Activated CD4-positive, alpha-beta T cell treated with anti-CD3 and anti-CD28 coated beads, Interleukin-10, Interleukin-2, amounts not matched to agents 100 ng/mL and 50 ng/mL, durations not matched to agents 16 hours and 8 hours (primary cell): ENCODE results near the gene BACE1.
A peak's percentile ranks its signal among the peaks of the same experiment; 100 is the strongest.

Source experiments
- DNase-seq: peaks from one replicate; pipeline ENCODE4 v3.0.0-alpha.2; 2020

BACE1 gene

DNA sequence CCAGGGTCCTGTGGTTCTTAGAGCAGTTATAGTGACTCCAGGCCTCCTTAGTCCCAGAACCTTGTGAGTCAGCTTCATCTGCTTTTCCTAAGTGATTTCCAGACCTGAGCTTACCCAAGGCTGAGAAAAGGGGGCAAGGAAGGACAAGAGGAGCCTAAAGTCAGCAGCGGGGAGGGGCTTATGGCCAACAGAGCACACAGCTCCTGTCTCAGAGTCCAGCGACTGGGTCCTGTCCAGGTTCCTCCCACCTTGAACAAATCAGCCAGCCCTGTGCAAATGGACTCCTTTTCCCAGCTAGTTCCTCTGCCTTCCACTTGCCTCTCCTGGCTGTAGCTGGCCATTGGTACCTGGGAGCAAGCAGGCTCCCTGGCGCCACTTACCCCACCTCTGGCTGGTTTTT lies 10.9 kb downstream of the BACE1 start:
- DNase-seq, result no peak

DNA sequence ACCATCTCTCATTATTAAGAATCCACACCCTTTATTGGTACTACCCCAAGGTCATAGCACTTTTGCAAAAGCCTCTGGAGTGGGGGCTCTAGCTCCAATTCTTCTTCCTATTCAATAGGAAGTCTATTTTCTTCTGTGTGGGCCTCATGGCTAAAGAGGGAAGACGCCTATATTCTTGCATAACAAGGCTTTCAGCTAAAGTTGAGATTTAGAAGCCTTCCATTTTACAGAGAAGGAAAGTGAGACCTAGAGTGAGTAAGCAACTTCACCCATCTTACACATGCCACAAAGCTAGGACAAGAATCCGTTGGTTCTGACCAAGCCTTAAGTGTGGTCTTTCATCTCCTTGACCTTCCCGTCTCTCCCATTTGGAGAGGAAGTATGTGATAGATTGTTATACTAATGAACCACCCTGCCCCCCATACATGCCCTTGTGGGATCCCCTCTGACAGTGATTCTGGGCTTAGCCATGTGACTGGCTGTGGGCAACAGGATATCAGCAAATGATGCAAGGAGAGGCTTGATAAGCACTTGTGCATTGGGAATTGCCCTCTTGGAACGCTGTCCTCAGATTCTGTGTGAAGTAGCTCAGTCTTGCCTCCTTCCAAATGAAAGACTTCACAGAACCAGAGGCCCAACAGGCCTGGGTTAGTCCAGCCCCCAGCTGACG lies 12.3 kb downstream of the BACE1 start:
- no peak for DNase-seq

DNA sequence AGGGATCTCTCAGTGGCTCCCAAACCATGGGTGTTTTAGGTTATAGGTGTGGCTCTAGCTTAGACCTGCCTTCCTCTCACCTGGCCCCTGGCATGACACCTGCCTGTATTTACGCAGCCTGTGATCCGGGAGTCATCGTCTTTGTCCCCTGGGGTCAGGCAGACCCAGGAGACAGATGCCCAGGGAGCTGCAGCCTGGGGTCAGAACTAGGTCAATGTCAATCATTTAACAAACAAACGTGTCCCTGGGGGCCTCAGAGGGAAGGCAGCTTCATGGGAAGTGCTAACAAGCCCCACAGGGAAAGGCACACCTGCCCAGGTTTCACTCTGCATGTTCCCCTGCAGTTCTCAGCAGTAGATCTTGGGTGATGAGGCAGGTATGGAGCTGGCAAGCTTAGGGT lies 13.0 kb downstream of the BACE1 start:
- DNase-seq, result no peak

DNA sequence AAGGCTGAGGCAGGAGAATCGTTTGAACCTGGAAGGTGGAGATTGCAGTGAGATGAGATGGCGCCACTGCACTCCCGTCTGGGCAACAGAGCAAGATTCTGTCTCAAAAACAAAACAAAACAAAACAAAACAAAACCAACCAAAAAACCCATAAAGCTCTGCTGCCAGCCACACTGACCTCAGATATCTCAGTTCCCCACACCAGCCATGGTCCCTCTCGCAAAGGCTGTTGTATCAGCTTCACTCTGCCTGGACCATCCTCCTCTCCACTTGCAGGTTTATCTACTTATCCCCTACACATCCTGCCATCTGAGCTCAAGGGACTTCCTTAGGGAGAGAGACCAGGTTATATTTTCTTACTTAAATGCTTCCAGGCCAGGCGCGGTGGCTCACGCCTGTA lies 13.8 kb downstream of the BACE1 start:
- DNase-seq, result no peak

DNA sequence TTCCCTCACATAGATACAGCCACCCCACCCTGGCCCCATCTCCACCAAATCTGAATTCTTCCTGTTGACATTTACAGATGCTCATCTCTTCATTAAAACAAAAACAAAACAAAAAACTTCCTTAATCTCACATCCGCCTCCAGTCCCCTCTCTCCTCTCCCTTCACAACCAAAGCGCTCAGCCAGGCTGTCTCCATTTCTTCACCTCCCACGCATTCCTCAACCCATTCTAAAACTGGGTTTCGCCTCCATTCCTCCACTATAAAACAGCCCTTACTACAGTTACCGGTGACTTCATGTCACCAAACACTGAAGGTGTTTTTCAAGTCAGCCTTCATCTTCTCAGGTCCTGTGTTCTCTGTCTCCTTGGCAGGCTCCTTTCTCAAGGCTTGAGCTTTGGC lies 15.3 kb downstream of the BACE1 start:
- no peak for DNase-seq

DNA sequence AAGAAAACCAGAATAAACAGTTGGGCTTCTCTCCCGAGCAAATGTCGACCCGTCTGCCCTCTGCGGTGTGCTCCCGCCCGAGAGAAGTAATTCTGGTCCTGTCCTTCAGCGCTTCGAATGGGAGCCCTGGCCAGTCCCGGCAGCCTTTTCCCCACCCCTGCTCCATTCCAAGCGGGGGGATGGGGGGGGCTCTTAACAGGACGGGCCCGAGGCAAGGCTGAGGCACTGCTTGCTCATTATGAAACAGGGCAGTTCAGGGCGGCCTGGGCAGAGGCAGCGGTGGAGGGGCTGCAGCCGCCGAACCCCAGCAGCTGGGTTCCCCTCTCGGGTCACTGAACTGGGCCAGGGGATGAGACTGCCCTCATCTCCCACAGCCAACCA lies 15.8 kb downstream of the BACE1 start:
- DNase-seq, result no peak

DNA sequence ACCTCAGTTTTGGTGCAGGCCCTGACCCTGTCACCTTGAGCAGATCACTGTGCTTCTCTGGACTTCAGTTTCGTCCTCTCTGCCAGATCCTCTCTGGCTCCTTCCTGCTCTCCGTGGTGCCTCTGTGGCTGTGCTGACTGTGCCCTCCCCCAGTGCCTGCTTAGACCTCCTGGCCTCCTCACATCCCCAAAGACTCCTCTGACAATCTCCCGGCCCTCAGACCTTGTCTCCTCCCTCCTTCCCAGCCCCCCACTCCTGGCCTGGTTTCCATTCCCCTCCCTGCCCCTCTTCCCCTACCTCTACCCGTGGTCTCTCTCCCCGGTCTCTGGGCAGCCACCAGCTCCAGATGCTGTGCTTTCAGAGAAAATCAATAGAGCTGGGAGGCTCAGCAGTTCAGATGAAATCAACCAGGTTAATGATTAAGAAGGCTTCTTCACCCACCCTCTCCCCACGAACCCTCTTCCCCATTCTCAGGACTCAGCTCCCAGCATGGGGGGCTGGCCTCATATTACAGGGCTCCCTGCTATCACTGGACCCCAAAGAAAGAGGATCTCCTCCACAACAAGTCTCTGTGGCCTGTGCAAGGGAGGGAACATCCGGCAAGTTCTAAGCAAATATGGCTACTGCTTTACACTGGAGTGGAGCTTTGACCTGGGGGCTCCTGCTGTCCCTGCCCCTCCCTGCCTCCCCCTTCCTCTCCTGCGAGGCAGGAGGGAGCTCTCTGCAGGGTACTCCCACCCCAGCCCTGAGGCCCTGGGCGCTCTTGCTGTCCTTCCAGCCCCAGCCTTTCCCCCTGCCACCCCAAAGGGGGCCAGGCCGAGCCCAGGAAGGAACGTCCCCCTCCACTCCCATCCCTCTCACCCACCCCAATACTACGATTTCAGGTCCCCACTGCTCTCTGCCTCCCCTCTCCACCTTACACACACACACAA lies 16.4 kb downstream of the BACE1 start:
- DNase-seq, result no peak

DNA sequence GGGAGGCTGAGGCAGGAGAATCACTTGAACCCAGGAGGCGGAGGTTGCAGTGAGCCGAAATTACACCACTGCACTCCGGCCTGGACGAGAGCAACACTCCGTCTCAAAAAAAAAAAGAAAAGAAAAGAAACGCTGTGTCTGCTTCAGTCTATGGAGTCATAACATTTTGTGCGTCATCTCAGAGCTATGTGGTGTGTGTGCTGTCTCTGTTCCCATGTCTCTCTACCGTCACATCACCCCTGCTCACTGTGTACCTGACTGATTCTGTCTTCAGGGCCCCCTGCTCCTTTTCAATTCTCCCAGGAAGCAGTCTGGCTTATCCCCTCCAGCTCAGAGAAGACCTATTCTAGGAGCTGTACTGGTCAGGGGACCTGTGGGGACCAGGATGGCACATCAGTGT lies 17.9 kb downstream of the BACE1 start:
- DNase-seq, result no peak

DNA sequence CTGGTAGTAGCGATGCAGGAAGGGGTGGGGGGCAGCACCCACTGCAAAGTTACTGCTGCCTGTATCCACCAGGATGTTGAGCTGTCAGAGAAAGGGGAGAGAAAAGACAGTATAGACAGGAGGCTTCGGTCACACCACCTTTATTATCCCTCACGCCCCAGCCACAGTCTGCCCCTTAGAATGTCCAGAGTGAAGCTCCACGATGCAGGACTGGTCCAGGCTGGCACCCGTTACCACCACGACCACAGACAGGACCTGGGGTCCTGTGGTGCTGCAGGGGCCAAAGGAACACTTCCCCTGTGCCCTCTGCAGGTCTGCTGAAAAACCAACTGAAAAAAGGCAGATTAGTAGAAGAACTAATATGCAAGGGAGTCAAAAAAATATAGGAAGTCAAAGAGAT lies 19.2 kb downstream of the BACE1 start:
- DNase-seq, result no peak

DNA sequence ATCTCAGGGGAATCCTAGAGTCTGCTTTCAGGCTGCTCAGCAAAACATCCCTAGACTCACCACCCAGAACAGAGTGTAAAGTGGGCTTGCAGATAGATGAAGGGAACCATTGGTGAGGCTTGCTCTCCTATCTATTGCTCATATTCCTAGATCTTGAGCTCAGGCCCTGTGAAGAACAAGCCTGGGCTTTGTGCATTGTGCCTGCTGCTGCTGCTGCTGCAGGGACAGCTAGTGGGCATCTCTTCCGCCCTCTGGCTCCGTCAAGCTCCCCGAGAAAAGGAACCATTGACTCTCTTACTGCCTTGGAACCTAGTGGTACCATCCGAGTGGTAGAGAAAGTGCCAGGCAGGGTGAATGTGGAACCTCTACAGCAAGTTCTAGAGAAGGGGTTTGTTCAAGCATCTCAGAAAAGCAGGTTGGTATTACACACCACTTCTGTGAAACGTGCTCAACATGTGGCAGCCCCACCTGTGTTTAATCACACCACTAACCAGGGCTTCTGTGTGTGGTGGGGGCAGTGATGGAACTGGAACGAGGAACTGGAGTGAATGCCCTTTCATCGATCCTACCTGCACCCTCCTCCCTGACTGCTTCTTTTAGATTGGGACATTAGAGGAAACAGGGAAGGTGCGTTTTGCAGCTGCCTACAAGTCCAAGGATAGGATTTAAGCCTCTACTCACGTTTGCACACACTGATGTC lies 20.5 kb downstream of the BACE1 start:
- DNase-seq, result no peak

DNA sequence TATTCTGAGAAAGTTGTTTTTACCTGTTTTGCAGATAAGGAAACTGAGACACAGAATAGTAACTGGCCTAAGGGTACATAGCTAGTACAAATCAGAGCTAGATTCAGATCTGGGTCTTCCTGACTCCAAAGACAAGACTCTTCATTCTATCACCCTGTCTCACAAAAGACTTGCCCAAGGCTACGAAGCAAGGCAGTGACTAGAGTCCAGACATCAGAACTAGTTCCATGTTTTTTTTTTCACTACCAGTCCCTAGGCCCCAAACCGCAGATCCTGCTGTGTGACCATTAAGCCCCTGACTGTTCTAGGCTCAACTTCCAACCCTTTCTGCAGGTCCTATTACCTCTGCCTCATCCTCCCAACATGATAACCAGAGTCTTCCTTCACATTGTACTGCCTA lies 23.4 kb downstream of the BACE1 start:
- no peak for DNase-seq

DNA sequence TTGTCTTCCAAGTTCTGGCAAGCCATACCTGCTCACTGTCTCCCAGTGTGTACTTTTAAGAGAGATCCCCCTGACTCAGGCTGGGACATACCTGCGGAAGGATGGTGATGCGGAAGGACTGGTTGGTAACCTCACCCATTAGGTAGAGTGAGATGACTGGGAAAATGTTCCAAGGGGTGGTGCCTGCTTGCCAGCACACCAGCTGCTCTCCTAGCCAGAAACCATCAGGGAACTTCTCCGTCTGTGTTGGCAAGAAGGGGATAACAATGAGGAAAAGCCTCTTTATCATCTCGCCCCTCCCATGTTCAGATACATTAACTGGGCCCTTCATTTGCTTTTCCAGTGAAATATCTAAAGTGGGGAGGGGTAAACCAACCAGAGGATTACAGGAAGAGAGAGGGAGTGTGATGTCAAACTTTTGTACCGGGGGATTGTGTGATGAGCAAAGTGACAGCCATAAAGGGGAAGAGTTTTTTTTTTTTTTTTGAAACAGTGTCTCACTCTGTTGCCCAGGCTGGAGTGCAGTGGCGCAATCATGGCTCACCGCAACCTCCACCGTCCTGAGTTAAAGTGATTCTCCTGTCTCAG lies 25.2 kb downstream of the BACE1 start, which contains the start of gene BACE1-AS:
Gene BACE1-AS (plus strand): TSS at position 538 of the 588 bp plus-strand sequence.
- no peak for DNase-seq

DNA sequence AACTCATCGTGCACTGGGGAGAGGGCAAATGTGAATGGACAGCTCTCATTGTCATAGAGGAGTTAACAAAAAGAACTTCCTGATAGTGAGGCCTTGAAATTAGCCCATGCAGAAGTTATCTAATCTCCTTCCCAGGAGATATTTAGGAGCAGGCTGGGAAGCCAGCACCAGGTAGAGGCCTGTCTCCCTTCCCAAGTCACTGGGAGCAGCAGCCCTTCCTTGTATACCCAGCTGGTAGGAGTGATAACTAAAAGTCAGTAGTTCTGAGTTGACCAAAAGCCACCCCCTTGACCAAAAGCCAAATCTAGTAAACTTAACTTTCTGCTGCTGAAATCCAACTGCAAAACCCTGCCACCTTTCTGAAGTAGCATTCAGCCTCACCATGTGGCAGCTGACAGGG lies 26.3 kb downstream of the BACE1 start:
- no peak for DNase-seq

DNA sequence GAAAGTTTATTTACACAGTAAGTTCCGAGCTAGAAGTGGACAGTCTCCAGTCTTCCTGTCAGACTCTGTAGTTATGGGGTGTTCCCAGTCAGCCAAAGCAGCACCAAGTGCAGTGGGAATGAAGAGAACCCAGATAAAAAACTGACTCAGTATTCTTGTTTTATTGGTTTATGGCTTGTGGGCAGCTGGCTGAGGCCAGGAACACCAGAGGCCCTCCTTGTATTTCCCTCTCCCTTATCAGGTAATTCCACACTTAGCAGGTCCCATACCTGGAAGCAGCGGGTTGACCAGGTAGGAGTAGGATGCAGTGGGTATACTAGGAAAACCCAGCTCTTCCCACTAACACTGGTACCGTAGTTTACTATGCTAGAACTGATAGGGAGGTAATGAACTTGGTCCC lies 28.4 kb downstream of the BACE1 start:
- DNase-seq, result no peak

DNA sequence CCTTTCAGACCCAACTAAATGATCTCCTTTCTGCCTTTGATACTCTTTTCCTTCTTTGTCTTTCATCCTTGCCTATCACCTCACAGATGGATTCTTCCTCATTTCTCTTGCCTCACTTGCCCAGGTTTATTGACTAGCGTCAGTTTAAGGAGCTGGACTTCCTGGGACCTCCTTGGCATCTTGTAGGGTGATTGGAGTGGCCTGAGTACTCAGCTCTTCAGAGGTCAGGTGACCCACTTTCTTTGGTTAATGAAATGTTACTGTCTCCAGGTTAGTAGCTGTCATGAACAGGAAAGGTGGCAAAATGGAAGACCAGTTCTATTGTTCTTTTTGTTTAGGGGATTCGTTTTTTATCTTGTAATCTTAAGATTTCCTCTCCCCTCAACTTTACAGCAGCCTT lies 29.5 kb downstream of the BACE1 start:
- no peak for DNase-seq

DNA sequence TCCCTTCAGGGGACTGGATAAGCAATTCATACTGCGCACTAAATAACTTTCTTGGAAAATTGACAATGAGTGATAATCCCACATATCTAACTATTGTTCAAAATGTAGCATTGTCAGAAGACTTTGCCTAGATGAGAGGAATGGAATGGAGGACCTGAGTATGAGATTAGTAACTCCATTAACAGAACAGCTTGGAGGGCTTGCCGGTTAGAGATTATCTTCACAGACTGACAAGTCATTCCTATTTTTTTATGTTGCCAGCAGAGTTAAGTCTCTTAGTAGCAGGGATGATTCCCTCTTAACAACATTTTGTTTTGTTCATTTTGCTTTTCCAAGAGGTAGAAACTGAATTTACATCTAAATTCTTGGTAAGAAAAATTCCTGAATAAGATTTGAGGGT lies 32.0 kb downstream of the BACE1 start:
- DNase-seq, result no peak

DNA sequence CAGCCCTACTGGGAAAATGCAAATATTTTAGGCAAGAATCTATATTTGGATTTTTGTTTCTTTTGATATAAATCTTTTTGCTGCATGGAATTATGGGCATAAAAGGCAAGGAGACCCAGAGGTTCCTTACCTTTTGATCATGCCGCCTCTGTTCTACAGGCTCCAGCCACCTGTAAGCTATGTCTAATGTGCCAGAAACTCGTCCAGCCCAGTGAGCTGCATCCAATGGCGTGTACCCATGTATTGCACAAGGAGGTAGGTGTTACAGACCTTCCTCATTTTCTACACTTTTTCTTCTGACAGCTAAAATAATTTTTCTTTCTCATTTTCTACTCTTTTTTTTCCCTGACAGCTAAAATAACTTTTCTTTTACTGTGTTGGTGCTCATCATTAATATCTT lies 33.1 kb downstream of the BACE1 start:
- no peak for DNase-seq

DNA sequence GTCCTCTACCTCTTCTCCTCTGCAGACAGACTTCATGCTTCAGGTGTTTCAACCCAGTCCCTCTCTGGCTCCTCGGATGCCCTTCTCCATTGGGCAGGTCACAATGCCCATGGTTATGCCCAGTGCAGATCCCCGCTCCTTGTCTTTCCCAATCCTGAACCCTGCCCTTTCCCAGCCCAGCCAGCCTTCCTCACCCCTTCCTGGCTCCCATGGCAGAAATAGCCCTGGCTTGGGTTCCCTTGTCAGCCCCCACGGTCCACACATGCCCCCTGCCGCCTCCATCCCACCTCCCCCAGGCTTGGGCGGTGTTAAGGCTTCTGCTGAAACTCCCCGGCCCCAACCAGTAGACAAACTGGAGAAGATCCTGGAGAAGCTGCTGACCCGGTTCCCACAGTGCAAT lies 34.2 kb downstream of the BACE1 start:
- DNase-seq, result no peak

DNA sequence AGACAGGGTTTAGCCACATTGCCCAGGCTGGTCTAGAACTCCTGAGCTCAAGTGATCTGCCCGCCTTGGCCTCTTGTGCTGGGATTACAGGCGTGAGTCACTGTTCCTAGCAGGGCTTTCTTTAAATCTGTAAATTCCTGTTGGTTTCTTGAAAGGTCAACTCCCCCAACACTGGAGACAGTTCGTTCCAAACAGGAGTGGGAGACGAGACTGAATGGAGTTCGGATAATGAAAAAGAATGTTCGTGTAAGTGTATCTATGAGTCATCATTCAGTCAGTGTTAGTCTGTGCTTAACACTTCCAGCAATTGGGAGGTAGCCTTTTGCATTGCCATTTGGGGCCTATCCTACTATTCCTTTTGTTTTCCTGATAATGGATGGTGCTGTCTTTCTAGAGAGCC lies 34.9 kb downstream of the BACE1 start:
- no peak for DNase-seq

DNA sequence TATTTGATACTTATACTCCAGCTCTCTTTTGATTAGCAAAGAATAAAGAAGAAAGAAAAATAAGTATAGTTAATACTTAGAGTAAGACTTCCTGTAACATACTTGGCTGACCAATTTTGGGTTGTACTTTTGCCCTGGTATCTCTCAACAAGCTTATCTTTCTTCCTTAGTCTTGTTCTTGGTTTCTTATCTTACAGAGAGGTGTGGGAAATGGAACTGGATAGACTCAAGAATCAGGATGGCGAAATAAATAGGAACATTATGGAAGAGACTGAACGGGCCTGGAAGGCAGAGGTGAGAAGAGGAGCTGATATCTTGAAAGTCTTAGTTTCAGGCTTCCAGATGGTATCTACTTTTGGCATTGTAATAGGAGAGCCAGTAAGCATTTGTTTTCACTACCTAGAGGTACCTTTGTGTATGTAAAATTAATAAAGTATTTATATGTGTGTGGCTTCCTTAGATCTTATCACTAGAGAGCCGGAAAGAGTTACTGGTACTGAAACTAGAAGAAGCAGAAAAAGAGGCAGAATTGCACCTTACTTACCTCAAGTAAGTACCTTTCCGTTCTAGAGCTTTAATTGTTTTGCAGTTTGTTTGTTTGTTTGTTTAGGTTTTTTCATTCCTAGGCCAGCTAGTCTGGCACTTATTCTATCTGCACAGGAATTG lies 36.2 kb downstream of the BACE1 start:
- DNase-seq, result peak; percentile 52

DNA sequence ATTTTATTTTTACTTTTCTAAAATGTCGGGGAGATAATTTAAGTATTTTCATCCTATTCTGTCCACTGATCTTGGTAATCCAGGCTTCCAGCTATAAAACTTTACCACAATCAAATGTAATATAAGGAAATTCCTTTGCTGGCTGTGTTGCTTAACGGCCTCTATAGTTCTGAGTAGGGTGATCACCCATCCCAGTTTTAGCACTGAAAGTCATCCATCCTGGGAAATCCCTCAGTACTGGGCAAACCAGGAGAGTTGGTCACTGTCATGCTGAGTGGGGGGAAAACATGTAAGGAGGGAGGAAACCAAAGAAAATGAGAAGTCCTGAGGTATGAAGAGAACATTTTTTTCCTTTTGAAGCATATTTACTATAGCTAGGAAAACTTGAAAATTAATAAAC lies 37.7 kb downstream of the BACE1 start:
- DNase-seq, result no peak

DNA sequence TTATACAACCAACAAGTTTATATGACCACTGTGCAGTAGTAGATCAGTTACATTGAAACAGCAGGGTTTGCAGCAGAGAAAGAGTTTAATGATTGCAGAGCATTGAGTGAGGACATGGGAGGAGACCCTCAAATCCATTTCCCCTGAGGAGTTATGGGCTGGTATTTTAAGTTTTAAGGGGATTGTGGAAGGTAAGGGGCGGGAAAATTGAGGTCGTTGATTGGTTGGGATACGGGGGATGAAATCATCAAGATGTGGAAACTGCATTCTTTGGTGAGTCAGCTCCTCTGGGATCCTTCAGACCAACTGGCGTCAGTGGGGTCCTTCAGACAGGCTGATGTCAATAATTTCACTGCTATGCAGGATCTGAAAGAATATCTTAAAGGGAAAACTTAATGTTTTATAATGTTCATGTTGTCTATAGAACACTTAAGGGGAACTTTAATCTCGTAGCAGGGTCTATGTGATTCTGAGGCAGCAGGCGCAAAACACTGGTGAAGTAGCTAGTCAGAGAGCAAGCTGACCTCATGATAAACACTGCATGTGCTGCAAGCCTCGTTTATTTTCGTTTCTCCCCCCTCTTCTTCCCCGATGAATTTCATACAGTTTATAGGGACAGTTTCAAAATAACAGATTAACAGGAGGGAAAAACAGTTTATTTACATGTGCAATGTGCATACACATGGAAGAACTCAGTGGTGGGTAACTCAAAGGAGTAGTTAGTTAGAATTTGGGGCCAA lies 42.3 kb downstream of the BACE1 start:
- no peak for DNase-seq
